NCI-H1694 treated with DMSO at 0.1 percent for 48 hours (cell line): Measurements from ENCODE around the gene TEX54.
"Not testable (repeated sequence)": the region's sequence is repeated elsewhere in the genome, so short reads cannot be mapped to it uniquely, and the experiment has no call there.

Source experiments
- DNase-seq: peaks from one replicate; lab custom pipeline; 2025; lab: John Stamatoyannopoulos, UW

The TEX54 gene

GRCh38 chr11:62855571-62856332 lies 23.1 kb upstream of the TEX54 start:
- DNase-seq, result peak; percentile 90

- no peak for DNase-seq
Observed at GRCh38 chr11:62854825-62855570, 22.4 kb upstream of the TEX54 start.

- no peak for DNase-seq
Observed at GRCh38 chr11:62854013-62854824, 21.6 kb upstream of the TEX54 start.

- DNase-seq, result no peak
Observed at GRCh38 chr11:62853279-62853965, 20.8 kb upstream of the TEX54 start.

- no peak for DNase-seq
Observed at GRCh38 chr11:62852523-62853188, 20.0 kb upstream of the TEX54 start.

GRCh38 chr11:62851807-62852522 lies 19.3 kb upstream of the TEX54 start:
- DNase-seq, result no peak

GRCh38 chr11:62850911-62851806 lies 18.5 kb upstream of the TEX54 start:
- no peak for DNase-seq

GRCh38 chr11:62847767-62848314 lies 15.2 kb upstream of the TEX54 start:
- DNase-seq, result no peak

GRCh38 chr11:62846177-62846576 lies 13.5 kb upstream of the TEX54 start:
- DNase-seq, result no peak

- DNase-seq, result no peak
Observed at GRCh38 chr11:62844154-62844553, 11.5 kb upstream of the TEX54 start.

- DNase-seq, result no peak
Observed at GRCh38 chr11:62843466-62843865, 10.8 kb upstream of the TEX54 start.

- DNase-seq, result not testable (repeated sequence)
Observed at GRCh38 chr11:62842891-62843290, 10.2 kb upstream of the TEX54 start.

- no peak for DNase-seq
Observed at GRCh38 chr11:62842171-62842741, 9.6 kb upstream of the TEX54 start.

GRCh38 chr11:62841361-62842170 lies 8.9 kb upstream of the TEX54 start:
- DNase-seq, result peak; percentile 99

- DNase-seq, result not testable (repeated sequence)
Observed at GRCh38 chr11:62840721-62841360, 8.2 kb upstream of the TEX54 start.

GRCh38 chr11:62839050-62839945 lies 6.7 kb upstream of the TEX54 start, which contains the start of gene WDR74:
Gene WDR74, minus strand, starts transcription at chr11:62839590. Its CDS starts 20 bp downstream, at chr11:62839570.
- peak; percentile 77 for DNase-seq
